IPS-NIHi7 (cell line): ENCODE measurements around the gene RALGAPB.
"Not testable (repeated sequence)": the region's sequence is repeated elsewhere in the genome, so short reads cannot be mapped to it uniquely, and the experiment has no call there.

Source experiments
- DNase-seq: peaks from one replicate; pipeline ENCODE4 v3.0.0; 2012; ENCODE audit warnings: mixed read lengths; ENCODE audit errors: extremely low spot score

The RALGAPB gene

DNA sequence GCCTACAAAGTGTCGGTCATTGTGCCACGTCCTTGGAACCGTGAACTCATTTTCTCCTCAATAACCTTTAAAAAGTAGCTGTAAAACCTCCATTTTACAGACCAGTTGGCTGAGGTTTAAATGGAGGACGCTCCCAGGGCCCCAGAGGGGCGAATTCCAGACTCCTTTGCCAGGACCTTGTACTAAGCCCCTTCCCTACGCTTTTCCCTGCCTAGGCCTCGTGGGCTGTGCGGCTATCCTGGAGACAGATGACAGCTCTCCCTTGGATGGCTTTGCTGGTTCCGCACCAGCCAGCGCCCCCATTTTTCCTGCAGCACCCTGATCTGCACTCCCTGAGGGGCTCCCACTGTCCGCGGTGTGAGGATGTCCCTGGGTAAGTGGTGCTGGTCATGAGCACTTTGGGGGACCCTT lies 25.4 kb upstream of the RALGAPB start:
- no peak for DNase-seq

DNA sequence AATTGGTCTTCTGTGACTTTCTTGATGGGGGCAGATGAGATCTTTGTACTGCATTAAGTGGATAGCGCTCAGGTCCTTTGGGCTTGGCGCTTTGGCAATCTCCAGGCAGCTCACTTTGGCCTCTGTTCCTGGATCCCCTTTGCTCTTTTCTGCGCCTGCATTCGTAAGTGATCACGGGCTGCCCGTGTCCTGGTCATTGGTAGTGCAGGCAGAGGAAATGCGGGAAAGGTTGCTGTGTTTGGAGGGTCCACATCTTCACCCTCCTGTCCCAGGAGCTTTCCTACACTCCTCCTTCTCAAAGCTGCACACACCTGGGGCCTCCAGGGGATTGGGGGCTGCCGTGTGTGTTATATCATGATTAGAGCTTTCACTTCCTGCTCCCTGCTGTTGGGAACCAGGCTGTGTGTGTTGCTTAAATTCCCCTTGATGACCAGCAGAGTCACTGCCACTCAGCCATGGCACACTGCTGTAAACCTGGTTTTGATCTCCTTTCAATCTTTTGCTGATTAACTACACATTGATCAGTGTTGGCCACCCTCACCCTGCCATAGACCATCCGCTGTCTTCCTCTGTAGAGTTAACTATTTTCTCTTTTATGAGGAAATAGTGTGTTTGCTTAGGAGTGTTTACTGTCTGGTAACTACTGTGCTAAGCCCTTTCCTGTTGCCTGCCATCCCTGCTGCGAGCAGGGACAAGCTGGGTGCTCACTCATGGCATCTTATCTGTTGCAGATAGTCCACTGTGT lies 24.5 kb upstream of the RALGAPB start:
- no peak for DNase-seq

DNA sequence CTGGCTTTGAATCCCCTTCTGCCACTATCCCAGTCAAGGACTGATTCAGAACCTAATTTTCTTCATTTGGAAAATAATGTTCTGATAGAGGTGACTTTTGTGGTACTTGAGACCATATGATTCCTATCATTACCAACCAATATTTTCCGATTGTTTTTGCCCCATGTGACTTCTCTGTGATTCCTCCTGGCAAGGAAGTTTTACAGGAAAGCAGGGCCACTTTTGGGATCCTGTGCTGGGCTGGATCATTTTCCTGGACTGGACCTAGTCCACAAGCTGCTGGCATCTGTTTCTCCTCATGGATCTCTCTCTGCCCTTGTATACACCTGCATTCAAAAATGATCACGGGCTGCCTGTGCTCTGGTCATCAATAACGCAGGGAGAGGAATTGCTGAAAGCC lies 23.6 kb upstream of the RALGAPB start:
- DNase-seq = no peak

DNA sequence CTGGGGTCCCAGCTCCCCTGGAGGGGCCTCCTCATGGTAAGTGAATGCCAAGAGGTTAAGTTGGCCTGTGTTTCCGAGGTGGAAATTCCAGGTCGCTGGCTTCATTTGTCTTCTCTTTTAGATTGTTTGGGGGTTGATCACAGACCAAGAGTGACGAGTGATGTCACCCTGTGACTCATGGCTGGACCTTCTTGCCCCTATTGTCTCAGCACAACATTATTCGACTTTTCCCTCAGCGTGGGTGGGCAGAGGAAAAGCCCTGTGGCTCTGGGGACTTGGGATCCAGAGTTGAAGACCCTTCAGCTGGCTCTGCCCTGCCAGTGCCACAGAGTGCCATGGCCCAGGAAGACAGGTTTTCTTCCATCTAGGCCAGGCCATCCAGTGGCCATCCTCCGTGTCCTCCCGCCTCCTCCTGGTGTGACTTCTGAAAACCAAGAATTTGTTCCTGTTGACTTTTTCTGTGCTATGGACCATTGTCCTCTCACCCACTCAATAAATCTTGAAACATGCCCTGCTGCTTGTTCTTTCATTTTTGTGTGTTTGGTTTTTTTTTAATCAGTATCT lies 22.1 kb upstream of the RALGAPB start:
- no peak for DNase-seq

DNA sequence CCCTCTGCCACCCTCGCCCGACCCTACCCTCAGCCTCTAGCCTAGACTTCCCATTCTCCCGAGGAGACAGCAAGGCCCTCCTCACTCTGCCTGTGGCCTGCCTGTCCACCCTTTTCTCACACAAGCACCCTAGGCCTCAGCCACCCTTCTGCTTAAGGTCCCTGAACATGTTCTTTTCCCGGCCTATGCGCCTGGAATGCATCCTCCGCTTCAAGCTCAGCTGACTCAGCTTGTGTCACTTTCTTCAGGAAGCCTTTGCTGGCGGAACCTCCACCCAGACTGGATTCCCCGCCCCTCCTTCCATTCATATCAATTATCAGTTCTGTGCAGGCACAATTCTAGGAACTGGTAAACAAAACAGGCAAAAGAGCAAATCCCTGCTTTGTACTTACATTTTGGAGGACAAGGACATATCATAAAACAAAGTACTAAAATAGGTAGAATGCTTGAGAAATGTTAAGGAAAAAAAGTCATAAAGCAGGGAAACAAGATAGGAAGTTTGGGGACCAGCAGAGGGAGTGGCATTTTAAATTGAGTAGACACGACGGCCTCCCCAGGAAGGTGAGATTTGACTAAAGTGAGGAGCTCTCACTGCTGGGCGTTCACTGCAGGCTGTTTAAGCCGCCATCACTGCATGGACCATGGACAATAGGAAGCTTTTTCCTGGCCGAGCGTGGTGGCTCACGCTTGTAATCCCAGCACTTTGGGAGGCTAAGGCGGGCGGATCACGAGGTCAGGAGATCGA lies 19.6 kb upstream of the RALGAPB start:
- no peak for DNase-seq

DNA sequence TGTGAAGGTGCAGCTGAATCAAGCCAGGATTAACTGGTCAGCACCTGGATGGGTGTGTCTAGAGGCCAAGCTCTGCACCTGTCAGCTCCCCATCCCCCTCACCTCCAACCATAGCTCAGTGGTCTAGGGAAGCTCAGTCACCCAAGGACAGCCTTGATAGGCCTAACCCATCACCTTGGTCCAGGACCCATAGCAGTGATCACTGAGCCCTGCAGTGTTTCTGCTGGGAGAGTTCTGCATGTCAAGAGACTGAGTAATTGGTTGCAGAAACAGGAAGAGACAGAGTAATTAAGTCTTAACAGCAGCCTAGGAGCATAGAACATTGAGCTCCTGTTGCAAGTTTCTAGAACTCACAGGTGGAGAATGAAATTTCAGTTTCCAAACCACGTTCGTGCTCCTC lies 18.7 kb upstream of the RALGAPB start:
- DNase-seq = no peak

DNA sequence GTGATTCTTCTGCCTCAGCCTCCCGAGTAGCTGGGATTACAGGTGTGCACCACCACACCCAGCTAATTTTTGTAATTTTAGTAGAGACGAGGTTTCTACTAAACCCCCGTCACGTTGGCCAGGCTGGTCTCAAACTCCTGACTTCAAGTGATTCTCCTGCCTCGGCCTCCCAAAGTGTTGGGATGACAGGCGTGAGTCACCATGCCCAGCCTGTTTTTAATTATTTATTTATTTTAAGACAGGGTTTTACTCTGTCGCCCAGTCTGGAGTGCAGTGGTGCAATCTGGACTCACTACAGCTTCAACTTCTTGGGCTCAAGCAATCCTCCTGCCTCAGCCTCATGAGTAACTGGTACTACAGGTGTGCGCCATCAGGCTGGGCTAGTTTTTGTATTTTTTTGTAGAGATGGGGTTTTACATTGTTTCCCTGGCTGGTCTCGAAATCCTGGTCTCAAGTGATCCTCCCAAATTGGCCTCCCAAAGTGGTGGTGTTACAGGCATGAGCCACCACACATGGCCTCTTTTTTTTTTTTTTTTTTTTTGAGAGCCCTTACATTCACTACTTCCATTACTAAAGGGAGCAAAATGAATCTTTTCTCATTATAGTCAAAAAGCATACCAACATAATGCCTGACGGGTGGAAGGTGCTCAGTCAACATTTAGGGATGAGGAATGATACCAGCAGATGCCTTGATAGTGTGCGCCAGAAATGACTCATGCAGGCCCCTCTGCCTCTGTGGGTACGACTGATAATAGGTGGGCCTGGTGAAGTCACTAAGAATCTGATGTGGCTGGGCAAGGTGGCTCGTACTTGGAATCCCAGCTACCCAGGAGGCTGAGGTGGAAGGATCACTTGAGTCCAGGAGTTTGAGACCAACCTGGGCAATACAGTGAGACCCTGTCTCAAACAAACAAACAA lies 17.8 kb upstream of the RALGAPB start:
- no peak for DNase-seq

DNA sequence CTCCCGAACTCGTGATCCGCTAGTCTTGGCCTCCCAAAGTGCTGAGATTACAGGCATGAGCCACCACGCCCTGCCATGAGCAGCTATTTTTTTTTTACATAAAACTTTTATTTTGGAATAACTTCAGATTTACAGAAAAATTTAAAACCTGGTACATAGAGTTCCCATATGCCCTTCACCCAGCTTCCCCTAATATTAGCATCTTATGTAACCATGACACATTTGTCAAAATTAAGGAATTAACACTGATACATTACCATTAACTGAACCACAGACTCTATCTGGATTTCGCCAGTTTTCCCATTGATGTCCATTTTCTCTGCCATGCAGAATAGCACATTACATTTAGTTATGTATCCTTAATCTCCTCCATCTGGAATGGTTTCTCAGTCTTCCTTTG lies 14.3 kb upstream of the RALGAPB start:
- no peak for DNase-seq

DNA sequence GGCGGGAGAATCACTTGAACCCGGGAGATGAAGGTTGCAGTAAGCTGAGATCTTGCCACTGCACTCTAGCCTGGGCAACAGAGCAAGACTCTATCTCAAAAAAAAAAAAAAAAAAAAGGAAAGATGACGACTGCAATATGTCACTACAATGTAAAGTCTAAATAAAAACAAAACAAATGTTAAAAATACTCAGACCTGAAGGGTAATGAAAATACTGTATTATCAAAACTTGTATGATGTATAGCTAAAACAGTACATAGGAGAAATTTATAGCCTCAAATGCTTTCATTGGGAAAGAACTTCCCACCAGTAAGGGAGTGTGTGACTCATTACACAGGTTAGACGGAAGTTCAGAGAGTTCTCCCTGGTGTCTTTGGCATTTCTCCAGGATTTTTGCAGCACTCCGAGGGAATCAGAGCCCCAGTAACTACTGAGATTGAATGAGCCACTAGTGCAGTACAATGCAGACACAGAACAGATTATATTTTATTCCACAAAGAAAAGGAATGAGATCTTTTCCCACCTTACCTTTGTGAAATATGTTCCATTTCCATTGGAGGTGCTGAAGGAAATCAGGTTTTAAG lies 12.5 kb upstream of the RALGAPB start:
- no peak for DNase-seq

DNA sequence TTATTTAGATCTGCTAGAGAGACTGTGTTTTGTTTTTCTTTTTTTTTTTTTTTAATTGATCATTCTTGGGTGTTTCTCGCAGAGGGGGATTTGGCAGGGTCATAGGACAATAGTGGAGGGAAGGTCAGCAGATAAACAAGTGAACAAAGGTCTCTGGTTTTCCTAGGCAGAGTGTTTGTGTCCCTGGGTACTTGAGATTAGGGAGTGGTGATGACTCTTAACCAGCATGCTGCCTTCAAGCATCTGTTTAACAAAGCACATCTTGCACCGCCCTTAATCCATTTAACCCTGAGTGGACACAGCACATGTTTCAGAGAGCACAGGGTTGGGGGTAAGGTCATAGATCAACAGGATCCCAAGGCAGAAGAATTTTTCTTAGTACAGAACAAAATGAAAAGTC lies 12.0 kb upstream of the RALGAPB start:
- DNase-seq = not testable (repeated sequence)

DNA sequence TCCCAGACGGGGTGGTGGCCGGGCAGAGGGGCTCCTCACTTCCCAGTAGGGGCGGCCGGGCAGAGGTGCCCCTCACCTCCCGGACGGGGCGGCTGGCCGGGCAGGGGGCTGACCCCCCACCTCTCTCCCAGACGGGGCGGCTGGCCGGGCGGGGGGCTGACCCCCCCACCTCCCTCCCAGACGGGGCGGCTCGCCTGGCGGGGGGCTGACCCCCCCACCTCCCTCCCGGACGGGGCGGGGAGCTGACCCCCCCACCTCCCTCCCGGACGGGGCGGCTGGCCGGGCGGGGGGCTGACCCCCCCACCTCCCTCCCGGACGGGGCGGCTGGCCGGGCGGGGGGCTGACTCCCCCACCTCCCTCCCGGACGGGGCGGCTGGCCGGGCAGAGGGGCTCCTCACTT lies 11.5 kb upstream of the RALGAPB start:
- not testable (repeated sequence) for DNase-seq

DNA sequence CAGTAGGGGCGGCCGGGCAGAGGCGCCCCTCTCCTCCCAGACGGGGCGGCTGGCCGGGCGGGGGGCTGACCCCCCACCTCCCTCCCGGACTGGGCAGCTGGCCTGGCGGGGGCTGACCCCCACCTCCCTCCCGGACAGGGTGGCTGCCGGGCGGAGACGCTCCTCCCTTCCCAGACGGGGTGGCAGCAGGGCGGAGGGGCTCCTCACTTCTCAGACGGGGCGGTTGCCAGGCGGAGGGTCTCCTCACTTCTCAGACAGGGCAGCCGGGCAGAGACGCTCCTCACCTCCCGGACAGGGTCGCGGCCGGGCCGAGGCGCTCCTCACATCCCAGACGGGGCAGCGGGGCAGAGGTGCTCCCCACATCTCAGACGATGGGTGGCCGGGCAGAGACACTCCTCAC lies 11.1 kb upstream of the RALGAPB start:
- not testable (repeated sequence) for DNase-seq

DNA sequence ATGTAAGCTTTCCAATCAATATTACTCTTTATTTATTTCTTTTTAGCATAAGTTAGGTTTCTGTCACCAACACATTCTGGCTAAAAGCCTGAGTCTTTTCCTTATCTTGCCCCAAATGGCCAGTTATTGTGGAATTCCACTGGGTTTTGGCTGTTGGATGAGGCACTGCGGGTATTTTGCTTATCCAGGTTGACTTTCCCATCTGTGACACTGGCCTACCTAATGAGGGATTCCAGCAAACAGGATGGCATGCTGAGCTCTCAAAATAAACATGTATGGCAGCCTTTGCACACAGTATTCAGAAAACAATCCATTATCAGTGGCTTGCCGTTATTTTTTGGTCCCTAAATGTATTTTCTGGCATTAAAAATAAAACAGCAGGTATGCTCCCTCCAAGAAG lies 6.5 kb upstream of the RALGAPB start:
- DNase-seq = no peak

DNA sequence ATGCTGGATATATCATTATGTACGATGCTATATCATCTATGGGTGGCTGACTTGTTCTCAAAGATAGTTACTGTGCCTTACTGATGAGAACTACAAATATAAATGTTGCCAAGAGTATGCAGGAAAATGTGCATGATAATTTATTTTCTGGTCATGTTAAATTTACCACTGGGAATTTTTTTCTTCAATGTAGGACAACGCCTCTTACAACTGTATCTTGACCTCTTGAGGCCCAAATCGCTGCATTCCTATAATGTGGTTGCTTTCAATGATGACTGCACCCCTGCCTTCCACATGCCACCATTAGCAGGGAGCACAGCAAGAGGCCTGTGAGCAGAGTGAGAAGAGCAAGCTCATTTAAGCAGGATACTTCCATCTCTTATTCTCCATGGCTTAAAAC lies 5.7 kb upstream of the RALGAPB start:
- DNase-seq = no peak

DNA sequence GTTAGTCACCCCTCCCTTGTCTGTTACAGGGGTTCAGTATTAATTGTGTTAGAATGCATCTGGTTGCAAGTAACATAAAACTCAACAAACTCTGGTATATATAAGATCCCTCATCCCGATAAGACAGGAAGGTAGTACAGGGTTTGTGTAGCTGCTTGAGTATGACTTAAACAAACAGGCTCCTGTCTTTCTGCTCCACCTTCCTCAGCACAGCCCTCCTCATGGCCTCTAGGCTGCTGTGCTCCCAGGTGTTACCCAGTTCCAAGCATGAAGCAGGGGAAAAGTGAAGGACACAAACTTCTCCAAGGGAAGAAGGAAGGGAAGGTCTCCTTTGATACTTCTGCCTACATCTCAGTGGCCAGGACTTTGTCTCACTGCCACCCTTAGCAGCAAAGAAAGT lies 1.4 kb upstream of the RALGAPB start:
- DNase-seq = no peak

DNA sequence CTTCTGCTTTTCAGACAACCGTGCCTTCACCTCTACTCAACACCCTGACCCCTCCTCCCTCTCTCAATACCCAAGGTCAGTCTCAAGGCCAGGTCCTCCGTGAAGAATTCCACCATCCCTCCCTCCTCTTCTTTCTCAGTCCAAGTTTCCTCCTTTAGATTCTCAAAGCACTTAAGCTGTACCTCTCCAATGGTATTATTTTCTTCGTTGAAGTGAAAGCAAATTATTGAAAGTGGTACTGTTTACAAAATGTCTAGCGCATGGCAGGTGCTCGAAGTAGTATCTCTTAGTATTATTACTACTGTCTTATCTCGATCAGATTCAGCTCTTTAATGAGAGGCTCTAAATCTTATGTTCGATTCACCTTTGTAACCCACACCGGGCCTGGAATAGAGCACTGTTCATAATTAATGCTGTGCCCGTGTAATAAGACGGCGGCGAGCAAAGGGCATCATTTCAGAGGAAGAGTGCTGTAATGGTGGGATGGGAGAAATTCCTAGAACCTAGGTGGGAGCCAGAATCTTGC lies 593 bp upstream of the RALGAPB start:
- no peak for DNase-seq

DNA sequence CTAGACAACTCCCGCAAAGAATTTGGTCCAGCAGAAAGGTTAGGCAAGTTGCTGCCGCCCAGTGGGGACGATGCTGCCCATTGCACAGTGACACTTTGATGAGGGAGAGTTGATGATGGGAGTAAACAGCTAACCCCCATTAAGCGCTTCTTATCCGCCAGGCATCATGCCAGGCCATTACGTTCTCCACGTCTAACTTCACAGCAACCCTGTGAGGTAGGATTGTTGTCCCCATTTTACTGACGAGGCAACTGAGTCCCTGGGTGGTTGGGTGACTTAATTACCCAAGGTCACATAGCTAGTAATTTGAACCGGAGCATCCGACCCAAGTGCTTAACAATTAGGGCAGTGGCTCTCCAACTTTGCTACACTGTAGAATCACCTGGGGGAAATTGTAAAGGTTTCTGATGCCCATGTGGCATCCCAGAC lies 738 bp downstream of the RALGAPB start:
- no peak for DNase-seq

DNA sequence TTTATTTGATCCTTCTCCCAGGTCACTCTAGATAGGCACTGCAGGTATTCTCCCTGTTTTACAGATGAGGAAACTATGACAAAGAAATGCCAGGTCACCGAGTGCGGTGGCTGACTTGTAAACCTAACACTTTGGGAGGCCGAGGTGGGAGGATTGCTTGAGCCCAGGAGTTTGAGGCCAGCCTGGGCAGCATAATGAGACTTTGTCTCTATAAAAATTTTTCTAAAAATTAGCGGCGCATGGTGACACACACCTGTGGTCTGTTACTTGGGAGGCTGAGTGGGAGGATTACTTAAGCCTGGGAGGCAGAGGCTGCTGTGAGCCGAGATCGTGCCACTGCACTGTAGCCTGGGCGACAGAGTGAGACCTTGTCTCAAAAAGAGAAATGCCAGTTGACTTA lies 5.1 kb downstream of the RALGAPB start:
- DNase-seq = no peak

DNA sequence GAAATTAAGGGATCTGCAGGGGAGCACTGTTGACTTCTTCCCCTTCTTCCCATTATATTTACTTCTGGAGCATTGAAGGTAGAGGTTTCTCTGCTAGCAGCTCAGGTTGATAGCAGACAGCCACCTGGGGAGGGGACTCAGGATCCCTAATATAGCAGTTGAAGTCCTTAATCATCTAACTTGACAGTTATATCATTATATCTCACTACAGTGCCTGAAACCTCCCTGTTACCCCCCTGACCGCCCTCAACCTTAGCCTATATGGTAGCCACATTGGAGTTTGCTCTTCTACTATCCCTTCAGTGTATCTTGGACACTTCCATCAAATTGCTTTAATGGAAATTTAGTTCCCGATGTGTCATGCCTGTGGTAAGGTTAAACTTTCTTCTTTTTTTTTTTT lies 7.0 kb downstream of the RALGAPB start:
- DNase-seq = no peak

DNA sequence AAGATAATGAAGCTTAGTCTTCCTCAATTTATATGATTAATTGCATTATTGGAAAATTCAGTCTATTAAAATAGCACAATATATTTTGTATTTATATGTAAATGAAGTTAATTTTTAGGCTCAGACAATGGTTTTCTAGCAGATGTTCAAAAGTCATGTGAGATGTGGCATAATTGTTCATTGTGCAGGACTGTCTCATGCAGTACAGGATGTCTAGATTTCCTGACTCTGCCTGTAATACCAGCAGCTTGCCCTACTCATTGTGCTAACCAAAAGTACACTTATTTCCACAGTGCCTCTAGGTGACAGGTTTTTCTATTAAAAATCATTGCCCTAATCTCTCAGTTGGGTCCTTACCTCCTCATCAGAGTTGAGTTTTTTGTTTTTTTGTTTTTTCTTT lies 12.4 kb downstream of the RALGAPB start:
- DNase-seq = no peak

DNA sequence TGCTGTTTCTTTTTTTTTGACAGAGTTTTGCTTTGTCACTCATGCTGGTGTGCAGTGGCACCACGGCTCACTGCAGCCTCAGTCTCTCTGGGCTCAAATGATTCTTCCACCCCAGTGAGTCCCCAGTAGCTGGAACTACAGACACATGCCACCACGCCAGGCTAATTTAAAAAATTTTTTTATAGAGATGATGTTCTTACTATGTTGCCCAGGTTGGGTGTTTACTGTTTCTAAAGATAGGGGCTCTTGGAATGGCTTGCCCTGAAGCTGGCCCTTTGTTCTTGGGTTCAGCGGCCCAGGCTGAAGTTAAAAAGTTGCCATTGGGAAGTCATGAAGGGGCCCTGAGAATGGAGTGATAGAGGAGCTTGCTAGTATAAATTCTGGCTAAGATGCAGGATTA lies 16.5 kb downstream of the RALGAPB start:
- DNase-seq = no peak
